ENCODE data around the gene AJAP1.

AJAP1 gene

DNA sequence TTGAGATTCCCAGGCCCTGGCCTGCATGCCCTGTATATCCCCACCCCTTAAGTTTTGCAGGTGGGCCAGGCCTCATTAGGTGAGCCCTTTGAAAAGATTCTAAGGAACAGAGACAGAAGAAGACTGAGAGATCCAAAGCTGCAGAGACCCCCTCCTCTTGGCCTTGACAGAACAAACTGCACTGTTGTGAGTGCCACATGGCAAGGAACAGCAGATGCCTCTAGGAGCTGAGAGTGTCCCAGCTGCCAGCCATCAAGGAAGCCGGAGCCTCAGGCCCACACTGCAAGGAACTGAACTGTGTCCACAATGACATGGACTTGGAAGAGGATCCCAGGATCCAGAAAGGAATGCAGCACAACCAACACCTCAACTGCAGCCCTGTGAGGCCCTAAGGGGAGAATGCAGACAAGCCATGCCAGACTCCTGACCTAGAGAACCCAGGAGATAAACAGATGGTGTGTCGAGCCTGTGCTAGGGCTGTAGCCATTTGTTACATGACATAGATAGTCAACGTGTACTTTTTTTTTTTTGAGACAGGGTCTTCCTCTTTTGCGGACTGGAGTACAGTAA lies 182.7 kb downstream of the AJAP1 start:
- no peak for DNase-seq (ENCODE audit: low read depth)

DNA sequence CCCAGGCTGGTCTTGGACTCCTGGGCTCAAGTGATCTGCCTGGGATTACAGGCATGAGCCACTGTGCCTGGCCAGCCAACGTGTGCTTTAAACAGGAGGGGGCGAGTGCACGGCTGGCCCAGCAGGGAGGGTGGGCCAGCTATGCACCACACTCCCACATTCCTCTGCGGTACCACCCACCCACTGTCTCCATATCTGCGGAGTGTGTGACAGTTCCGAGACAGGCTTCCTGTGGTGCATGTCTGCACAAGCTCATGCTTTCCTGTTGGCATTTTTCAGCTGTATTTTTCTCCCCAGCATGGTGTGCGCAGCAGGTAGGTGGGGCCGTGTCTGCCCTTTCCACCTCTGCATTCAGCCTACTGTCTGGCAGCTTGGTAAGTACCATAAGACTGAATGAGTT lies 183.3 kb downstream of the AJAP1 start:
- no peak for DNase-seq (ENCODE audit: low read depth)

DNA sequence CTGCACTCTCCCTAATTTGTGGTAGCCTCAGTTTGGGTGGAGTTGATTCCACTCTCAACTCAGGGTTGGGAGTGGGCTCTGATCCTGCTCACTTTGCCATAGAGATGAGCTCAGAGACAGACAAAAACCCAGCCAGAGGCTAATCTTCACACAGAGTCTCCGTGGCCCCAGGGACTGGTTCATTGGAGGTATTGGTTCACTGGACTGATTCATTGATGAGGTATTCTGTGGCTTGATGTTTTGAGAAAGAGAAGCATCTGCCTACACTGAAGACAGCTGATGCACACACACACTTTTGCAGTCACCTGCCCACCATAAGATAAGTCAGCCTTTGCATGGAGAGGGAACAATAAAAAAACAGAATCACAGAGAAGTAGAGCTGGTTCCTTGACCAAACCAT lies 183.8 kb downstream of the AJAP1 start:
- DNase-seq (ENCODE audit: low read depth): no peak
